LNCAP (cell line): Measurements from ENCODE around the gene CSRNP3.

Experiments used
- TF ChIP-seq, protein P1 (sequence below): fragments of 450-650 bp; IDR thresholded peaks from 2 replicates; pipeline ENCODE4 v1.5.1; 2017; ENCODE audit warnings: mild to moderate bottlenecking

CSRNP3 gene

DNA sequence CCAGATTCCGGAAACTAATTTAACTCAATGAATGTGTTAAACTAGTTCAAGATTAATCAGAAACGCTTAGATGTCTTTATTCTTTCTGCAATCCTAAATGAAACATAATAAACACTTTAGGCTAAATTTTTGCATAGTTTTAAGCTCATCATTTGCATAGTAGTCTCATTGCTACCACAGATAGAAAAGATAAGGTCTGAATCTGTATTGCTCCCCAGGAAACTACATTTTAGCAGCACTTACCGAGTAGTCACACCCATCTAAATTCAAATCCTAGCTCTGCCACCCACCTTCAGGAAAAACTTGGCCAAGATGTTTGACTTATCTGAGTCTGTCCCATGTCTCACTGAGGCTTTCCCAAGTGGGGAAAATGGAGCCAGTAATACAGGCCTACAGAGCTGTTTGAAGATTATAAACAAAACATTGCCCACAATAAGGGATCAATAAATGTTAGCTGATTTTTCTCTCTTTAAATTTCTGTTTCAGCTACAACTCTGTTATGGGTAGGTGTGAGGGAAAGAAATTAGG is 237.5 kb downstream of the CSRNP3 start:
- TF ChIP-seq, protein P1, sequence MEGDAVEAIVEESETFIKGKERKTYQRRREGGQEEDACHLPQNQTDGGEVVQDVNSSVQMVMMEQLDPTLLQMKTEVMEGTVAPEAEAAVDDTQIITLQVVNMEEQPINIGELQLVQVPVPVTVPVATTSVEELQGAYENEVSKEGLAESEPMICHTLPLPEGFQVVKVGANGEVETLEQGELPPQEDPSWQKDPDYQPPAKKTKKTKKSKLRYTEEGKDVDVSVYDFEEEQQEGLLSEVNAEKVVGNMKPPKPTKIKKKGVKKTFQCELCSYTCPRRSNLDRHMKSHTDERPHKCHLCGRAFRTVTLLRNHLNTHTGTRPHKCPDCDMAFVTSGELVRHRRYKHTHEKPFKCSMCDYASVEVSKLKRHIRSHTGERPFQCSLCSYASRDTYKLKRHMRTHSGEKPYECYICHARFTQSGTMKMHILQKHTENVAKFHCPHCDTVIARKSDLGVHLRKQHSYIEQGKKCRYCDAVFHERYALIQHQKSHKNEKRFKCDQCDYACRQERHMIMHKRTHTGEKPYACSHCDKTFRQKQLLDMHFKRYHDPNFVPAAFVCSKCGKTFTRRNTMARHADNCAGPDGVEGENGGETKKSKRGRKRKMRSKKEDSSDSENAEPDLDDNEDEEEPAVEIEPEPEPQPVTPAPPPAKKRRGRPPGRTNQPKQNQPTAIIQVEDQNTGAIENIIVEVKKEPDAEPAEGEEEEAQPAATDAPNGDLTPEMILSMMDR, result no peak

DNA sequence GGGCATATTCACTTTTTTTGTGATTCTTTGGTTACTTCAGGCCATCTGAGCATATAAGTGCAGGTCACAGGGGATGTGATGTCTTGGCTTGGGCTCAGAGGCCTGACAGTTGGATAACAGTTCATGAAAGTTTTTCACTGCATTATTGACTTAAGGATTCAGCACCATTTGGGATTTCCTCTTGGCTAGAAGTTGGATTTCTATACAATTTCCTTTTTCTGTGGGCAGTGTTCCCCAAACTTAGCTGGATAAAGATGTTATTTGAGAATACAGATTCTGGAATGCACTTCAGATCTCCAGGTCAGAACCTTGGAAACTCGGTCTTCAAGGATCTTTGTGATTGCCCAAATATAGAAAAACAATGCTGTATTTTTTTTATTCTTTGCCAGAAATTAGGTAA is 246.6 kb downstream of the CSRNP3 start:
- TF ChIP-seq, protein P1, result no peak

DNA sequence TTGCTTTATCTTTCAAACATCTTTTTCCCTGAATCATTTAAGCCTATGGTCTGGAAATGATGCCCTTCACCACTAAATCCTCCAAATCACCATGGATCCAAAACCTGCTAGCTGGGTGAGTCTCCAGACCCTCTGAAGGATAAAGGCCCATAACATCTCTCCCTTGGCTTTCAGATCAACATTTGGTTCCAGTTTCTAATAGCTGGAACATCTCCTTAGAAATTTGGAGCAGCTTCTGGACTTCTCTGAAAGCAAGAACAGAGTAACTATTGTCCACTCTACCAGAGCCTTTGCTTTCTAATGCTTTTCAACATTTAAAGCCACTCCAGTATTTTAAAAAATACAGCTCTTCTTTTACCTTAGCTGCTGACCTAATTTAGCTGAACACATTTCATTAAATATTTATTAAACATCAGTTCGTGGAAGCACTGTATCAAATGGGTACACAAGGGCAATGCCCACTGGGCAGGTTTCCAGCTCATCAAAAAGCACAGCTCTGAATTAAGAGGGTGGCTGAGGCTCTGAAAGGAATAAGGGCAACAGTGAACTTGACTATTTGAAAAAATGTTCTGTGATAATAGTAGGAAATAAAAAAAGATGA is 249.2 kb downstream of the CSRNP3 start:
- TF ChIP-seq, protein P1, result no peak

- TF ChIP-seq, protein P1, result no peak
Measured at GRCh38 chr2:165720511-165720910, 251.0 kb downstream of the CSRNP3 start.

DNA sequence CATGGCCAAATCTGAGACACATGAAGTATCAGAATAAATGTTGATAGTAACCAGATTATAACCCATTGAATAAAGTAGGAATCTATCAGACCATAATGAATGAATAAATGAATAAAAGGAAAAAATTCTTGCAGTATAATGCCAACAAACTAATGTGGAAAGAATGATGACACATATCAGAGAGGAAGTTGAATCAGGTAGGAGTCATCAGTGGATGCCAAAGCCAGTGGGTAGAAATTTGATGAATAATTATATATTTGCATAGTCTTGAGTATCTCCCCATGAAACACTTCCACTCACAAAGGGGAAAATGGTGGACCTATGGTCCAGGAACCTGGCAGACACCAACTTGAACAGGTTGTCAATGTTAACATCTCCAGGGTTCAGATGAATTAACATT is 255.9 kb downstream of the CSRNP3 start:
- TF ChIP-seq, protein P1, result no peak
